GM12878 (cell line): ENCODE measurements around the gene DCLK2. TPM values are rescaled to one million over a fixed set of nuclear protein-coding genes. Genes with fewer than 3 reads are reported as not detected.
"Not testable (repeated sequence)": the region's sequence is repeated elsewhere in the genome, so short reads cannot be mapped to it uniquely, and the experiment has no call there.

ENCODE experiments used
- ATAC-seq: fragments of 200-7000 bp; cut with Tn5 transposase; 3 replicates; pipeline ENCODE4 v1.9.1; 2020; ENCODE audit warnings: mild to moderate bottlenecking, moderate library complexity
- BruUV-seq: library from RNA; stranded (reverse); fragments of 400-500 nt; replicated peaks from 2 replicates; lab custom pipeline; 2021; lab: Mats Ljungman, UMichigan
- CTCF ChIA-PET: fragments of 300-600 bp; sonication (Branson Sonifier 250); formaldehyde crosslinking; extraction: SDS; loops from one replicate; lab custom pipeline; 2021; ENCODE audit warnings: inconsistent platforms; lab: Yijun Ruan, JAX
- POLR2A ChIA-PET: fragments of 350-600 bp; formaldehyde crosslinking; extraction: SDS; loops from one replicate; lab custom pipeline; 2021; ENCODE audit warnings: inconsistent platforms; lab: Charles Lee
- RAD21 ChIA-PET: fragments of 300-600 bp; sonication (Branson Sonifier 250); formaldehyde crosslinking; loops from one replicate; lab custom pipeline; 2023; ENCODE audit warnings: antibody characterized with exemption; ENCODE audit not compliant: unreplicated experiment; lab: Charles Lee
- SMC1A ChIA-PET: fragments of 300-600 bp; sonication (Branson Sonifier 250); formaldehyde crosslinking; loops from one replicate; lab custom pipeline; 2023; ENCODE audit not compliant: unreplicated experiment, uncharacterized antibody; lab: Charles Lee
- DNase-seq: peaks from one replicate; pipeline ENCODE4 v3.0.0-alpha.2; 2011; ENCODE audit warnings: low read depth, low spot score
- FAIRE-seq: peaks from 3 replicates; lab custom pipeline; 2011; peaks lifted over from hg19 to GRCh38; lab: Jason Lieb, UNC
- H2AFZ ChIP-seq: 2 replicates; pipeline ENCODE4 v1.6.0; 2011; ENCODE audit warnings: low read depth, low read length, control low read depth; ENCODE audit not compliant: control insufficient read depth
- H3K27ac ChIP-seq: 2 replicates; pipeline ENCODE4 v1.5.1; 2011; ENCODE audit warnings: control low read depth; ENCODE audit not compliant: control insufficient read depth, insufficient read depth
- H3K27me3 ChIP-seq, 2 experiments: replicated peaks in 1 of 2; 2 replicates each; pipeline versions ENCODE4 v1.6.0 to v1.6.1; 2011; ENCODE audit warnings: low read length in 1 of 2; ENCODE audit not compliant: control insufficient read depth in 2 of 2, insufficient read depth in 2 of 2
- H3K36me3 ChIP-seq, 2 experiments: 2 replicates each; pipeline ENCODE4 v1.5.1; 2011; ENCODE audit warnings: low read length in 1 of 2; ENCODE audit not compliant: control insufficient read depth in 2 of 2, insufficient read depth in 2 of 2
- H3K4me1 ChIP-seq: 2 replicates; pipeline ENCODE4 v1.6.1; 2011; ENCODE audit warnings: mild to moderate bottlenecking, low read length, moderate library complexity, mixed read lengths; ENCODE audit not compliant: control insufficient read depth, insufficient read depth
- H3K4me2 ChIP-seq: 2 replicates; pipeline ENCODE4 v1.6.0; 2011; ENCODE audit warnings: control low read depth; ENCODE audit not compliant: control insufficient read depth, insufficient read depth
- H3K4me3 ChIP-seq: fragments of 200-600 bp; sonication (generic); 2 replicates; pipeline ENCODE4 v1.5.1; 2016
- H3K79me2 ChIP-seq: 2 replicates; pipeline ENCODE4 v1.6.0; 2011; ENCODE audit warnings: low read length; ENCODE audit not compliant: control insufficient read depth, insufficient read depth
- H3K9ac ChIP-seq: 2 replicates; pipeline ENCODE4 v1.8.0; 2011; ENCODE audit warnings: low read length, control low read depth, mixed read lengths; ENCODE audit not compliant: control insufficient read depth, insufficient read depth
- H3K9me3 ChIP-seq: replicated peaks from 3 replicates; pipeline ENCODE4 v1.5.1; 2011; ENCODE audit warnings: mild to moderate bottlenecking, low read length; ENCODE audit not compliant: control insufficient read depth, insufficient read depth
- H4K20me1 ChIP-seq: 2 replicates; pipeline ENCODE4 v1.6.0; 2011; ENCODE audit not compliant: control insufficient read depth, insufficient read depth
- JUNB ChIP-seq: IDR thresholded peaks from 2 replicates; pipeline ENCODE4 v1.6.1; 2016; ENCODE audit warnings: antibody characterized with exemption, mild to moderate bottlenecking
- LARP7 ChIP-seq: fragments of 450-650 bp; IDR thresholded peaks from 2 replicates; pipeline ENCODE4 v1.6.1; 2017; ENCODE audit warnings: mild to moderate bottlenecking
- MYB ChIP-seq: fragments of 150-350 bp; IDR thresholded peaks from 2 replicates; pipeline ENCODE4 v1.6.1; 2014; ENCODE audit warnings: mild to moderate bottlenecking, low read depth, low read length, borderline replicate concordance
- NFYB ChIP-seq: IDR thresholded peaks from 2 replicates; pipeline ENCODE4 v1.6.1; 2011; ENCODE audit warnings: low read depth, mild to moderate bottlenecking, low read length, improper control_type of control experiment, moderate library complexity; ENCODE audit not compliant: insufficient read depth
- POLR2AphosphoS5 ChIP-seq: IDR thresholded peaks from 2 replicates; pipeline ENCODE4 v1.6.1; 2011; ENCODE audit warnings: mild to moderate bottlenecking, low read length, inconsistent platforms
- WGBS: methylation state at CpG from one replicate; pipeline ENCODE4 v1.1.6; 2016; ENCODE audit warnings: low lambda C conversion rate; ENCODE audit not compliant: insufficient replicate concordance, insufficient coverage; ENCODE audit errors: missing lambda C conversion rate; 5-methylcytosine and 5-hydroxymethylcytosine counted together
- in situ Hi-C: fragments of 300-500 bp; cut with MboI; formaldehyde crosslinking; loops from 9 replicates; pipeline ENCODE4 v1.14.3; 2018; ENCODE audit warnings: mixed read lengths
- intact Hi-C: fragments of 100-400 bp; cut with micrococcal nuclease; formaldehyde crosslinking; loops from one replicate; pipeline ENCODE4 v1.14.2; 2022; ENCODE audit not compliant: unreplicated experiment
- polyA plus RNA-seq, 11 experiments: library from polyadenylated mRNA; depleted of rRNA in 4 of 11; unstranded in 6 of 11; stranded (reverse) in 5 of 11; fragments of >200 nt; fragmentation: Nextera tagmentation in 4 of 11; fragmentation: Illumina TruSeq in 1 of 11; extraction: Ambion mirVana in 4 of 11; extraction: Trizol in 1 of 11; gene quantifications; 1 replicate in 1 of 11; 2 replicates in 10 of 11; pipeline versions ENCODE4 v1.2.1 to v1.2.3, GENCODE V29; 2011 to 2016; ENCODE audit warnings: inconsistent platforms in 2 of 11, missing spikeins in 2 of 11, low read depth in 1 of 11
- total RNA-seq, 4 experiments: library from RNA; depleted of rRNA in 3 of 4; stranded (reverse); fragments of >200 nt in 3 of 4; fragmentation: Illumina TruSeq in 1 of 4; extraction: Trizol in 1 of 4; gene quantifications; 2 replicates each; pipeline versions ENCODE4 v1.2.1 to v1.2.3, GENCODE V29; 2013 to 2021
- TF ChIP-seq, protein P1 (sequence below): fragments of 450-650 bp; IDR thresholded peaks from 2 replicates; pipeline ENCODE4 v1.6.1; 2016; ENCODE audit warnings: mild to moderate bottlenecking

The DCLK2 gene
- total and polyA plus RNA-seq, 10 of the 15 experiments (the other 5 are each of a cell fraction or from before 2014, with no cell fraction given) = not detected

DNA sequence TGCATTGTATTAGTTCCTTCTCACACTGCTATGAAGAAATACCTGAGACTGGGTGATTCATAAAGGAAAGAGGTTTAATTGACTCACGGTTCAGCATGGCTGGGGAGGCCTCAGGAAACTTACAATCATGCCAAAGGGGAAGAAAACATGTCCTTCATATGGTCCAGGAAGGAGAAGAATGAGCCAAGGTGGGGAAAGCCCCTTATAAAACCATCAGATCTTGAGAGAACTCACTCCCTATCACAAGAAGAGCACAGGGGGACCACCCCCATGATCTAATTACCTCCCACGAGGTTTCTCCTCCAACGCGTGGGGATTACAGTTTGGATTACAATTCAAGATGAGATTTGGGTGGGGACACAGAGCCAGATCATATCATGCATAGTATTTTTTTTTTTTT, 106.8 kb downstream of the DCLK2 start:
- H3K27ac ChIP-seq, H2AFZ ChIP-seq, SMC1A ChIA-PET, H3K4me2 ChIP-seq, RAD21 ChIA-PET, DNase-seq, intact Hi-C loops, H3K9ac ChIP-seq, FAIRE-seq, H3K4me1 ChIP-seq, H3K27me3 ChIP-seq, in situ Hi-C loops, H3K79me2 ChIP-seq, H3K9me3 ChIP-seq, H4K20me1 ChIP-seq, BruUV-seq, POLR2A ChIA-PET, H3K4me3 ChIP-seq, H3K36me3 ChIP-seq, CTCF ChIA-PET, ATAC-seq: not testable (repeated sequence)
- 64% methylated on average over 4 of the region's 4 CpGs for WGBS

DNA sequence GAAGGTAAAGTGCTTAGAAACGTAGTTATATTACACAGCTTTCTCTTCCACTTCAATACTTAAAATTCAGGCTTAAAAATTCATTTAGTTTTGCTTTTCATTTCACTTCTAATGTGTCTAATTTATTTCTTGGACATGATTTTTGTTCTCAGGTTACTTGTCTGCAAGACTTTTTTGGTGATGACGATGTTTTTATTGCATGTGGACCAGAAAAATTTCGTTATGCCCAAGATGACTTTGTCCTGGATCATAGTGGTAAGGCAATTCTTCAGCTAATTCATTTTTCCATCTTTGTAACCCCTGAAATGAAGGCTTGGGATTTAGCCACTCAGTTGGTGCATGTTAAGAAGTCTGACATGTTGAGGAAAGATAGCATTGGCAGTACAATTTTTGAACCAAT, 114.7 kb downstream of the DCLK2 start:
- POLR2A ChIA-PET = interaction anchor here (0.7 kb wide), 1 partner anchor 59 kb away, joined by 4 read pairs; no protein-coding TSS in a partner anchor
- no peaks in the 10 kb centered on the region for H3K36me3 ChIP-seq
- TF ChIP-seq MYB = no peak
- TF ChIP-seq NFYB = no peak
- TF ChIP-seq, protein P1, sequence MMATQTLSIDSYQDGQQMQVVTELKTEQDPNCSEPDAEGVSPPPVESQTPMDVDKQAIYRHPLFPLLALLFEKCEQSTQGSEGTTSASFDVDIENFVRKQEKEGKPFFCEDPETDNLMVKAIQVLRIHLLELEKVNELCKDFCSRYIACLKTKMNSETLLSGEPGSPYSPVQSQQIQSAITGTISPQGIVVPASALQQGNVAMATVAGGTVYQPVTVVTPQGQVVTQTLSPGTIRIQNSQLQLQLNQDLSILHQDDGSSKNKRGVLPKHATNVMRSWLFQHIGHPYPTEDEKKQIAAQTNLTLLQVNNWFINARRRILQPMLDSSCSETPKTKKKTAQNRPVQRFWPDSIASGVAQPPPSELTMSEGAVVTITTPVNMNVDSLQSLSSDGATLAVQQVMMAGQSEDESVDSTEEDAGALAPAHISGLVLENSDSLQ = no peak
- no peak for TF ChIP-seq JUNB
- TF ChIP-seq LARP7 = no peak
- no peak for TF ChIP-seq POLR2AphosphoS5
- TF ChIP-seq, all 136 proteins: peak for 0
- DNase-seq (no peak), FAIRE-seq (no peak), ATAC-seq (no peak)
- ChIA-PET CTCF (interaction anchor here (1.6 kb wide), 1 partner anchor 16 kb away, joined by 4 read pairs; no protein-coding TSS in a partner anchor), RAD21 (no interaction called here), SMC1A (no interaction called here)
- no peaks in the 10 kb centered on the region for H3K79me2 ChIP-seq
- intact Hi-C loops = no loop called here
- H3K9me3 ChIP-seq = no peaks in the 10 kb centered on the region
- H3K9ac ChIP-seq = no peak overlapping the region
- no peaks in the 10 kb centered on the region for H4K20me1 ChIP-seq
- in situ Hi-C loops = no loop called here
- 1% methylated on average over 3 of the region's 3 CpGs for WGBS
- BruUV-seq = no TSS peak
- H3K4me3 ChIP-seq = no peak overlapping the region
- H2AFZ ChIP-seq = no peak overlapping the region
- no peaks in the 10 kb centered on the region for H3K4me1 ChIP-seq
- no peaks in the 10 kb centered on the region; a peak in 1 of 4 replicates for H3K27me3 ChIP-seq
- H3K27ac ChIP-seq = no peak overlapping the region
- no peak overlapping the region for H3K4me2 ChIP-seq

DNA sequence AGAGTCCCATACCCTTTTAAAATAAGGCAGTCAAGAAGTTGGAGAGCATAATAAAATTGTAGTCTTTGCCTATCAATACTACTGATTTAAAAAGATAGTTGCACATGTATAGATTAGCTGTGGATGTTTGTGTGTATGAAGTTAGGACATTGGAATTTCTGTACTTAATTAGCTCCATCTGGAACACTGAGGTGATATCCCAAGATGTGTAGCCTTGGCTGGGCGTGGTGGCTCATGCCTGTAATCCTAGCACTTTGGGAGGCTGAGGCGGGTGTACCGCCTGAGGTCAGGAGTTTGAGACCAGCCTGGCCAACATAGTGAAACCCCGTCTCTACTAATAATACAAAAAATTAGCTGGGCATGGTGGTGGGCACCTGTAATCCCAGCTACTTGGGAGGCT, 119.0 kb downstream of the DCLK2 start:
- BruUV-seq, H3K27me3 ChIP-seq, H3K79me2 ChIP-seq, CTCF ChIA-PET, H3K36me3 ChIP-seq, H4K20me1 ChIP-seq, in situ Hi-C loops, H2AFZ ChIP-seq, ATAC-seq, H3K9me3 ChIP-seq, H3K9ac ChIP-seq, DNase-seq, H3K4me2 ChIP-seq, H3K27ac ChIP-seq, H3K4me3 ChIP-seq, POLR2A ChIA-PET, FAIRE-seq, intact Hi-C loops, RAD21 ChIA-PET, H3K4me1 ChIP-seq: not testable (repeated sequence)
- whole genome bisulfite sequencing = 46% methylated on average over 4 of the region's 4 CpGs
- SMC1A ChIA-PET = interaction anchor here (0.9 kb wide), 1 partner anchor 12 kb away, joined by 4 read pairs; no protein-coding TSS in a partner anchor
